Smooth muscle cell (in vitro differentiated cells): ENCODE data around the gene KCNIP1. TPM values are rescaled to one million over a fixed set of nuclear protein-coding genes. Genes with fewer than 3 reads are reported as not detected.

Source experiments
- DNase-seq: peaks from one replicate; lab custom pipeline; 2025; ENCODE audit not compliant: unreplicated experiment; lab: John Stamatoyannopoulos, UW
- H2AFZ ChIP-seq: fragments of 200-600 bp; sonication (generic); 2 replicates; pipeline ENCODE4 v1.6.0; 2016; ENCODE audit warnings: antibody characterized with exemption, low read depth, mild to moderate bottlenecking
- H3F3A ChIP-seq: fragments of 200-600 bp; sonication (generic); 2 replicates; pipeline ENCODE4 v1.6.0; 2017; ENCODE audit warnings: antibody characterized with exemption, low read depth
- H3K27ac ChIP-seq: fragments of 200-600 bp; sonication (generic); 2 replicates; pipeline ENCODE4 v1.5.1; 2016; ENCODE audit warnings: low read depth, mild to moderate bottlenecking
- H3K27me3 ChIP-seq: fragments of 200-600 bp; sonication (generic); 2 replicates; pipeline ENCODE4 v1.6.1; 2016; ENCODE audit warnings: low read depth, mild to moderate bottlenecking
- H3K36me3 ChIP-seq: fragments of 200-600 bp; sonication (generic); 2 replicates; pipeline ENCODE4 v1.5.1; 2016; ENCODE audit warnings: low read depth
- H3K4me1 ChIP-seq: fragments of 200-600 bp; sonication (generic); 2 replicates; pipeline ENCODE4 v1.5.1; 2016; ENCODE audit warnings: low read depth
- H3K4me2 ChIP-seq: fragments of 200-600 bp; sonication (generic); 2 replicates; pipeline ENCODE4 v1.6.0; 2016; ENCODE audit warnings: mild to moderate bottlenecking
- H3K4me3 ChIP-seq: fragments of 200-600 bp; sonication (generic); 2 replicates; pipeline ENCODE4 v1.5.1; 2016; ENCODE audit warnings: mild to moderate bottlenecking
- H3K79me2 ChIP-seq: fragments of 200-600 bp; sonication (generic); 2 replicates; pipeline ENCODE4 v1.6.0; 2016; ENCODE audit warnings: low read depth, mild to moderate bottlenecking
- H3K9ac ChIP-seq: fragments of 200-600 bp; sonication (generic); 2 replicates; pipeline ENCODE4 v1.6.0; 2016; ENCODE audit warnings: low read depth
- H3K9me3 ChIP-seq: fragments of 200-600 bp; sonication (generic); replicated peaks from 2 replicates; pipeline ENCODE4 v1.5.1; 2016; ENCODE audit warnings: low read depth
- H4K20me1 ChIP-seq: fragments of 200-600 bp; sonication (generic); 2 replicates; pipeline ENCODE4 v1.6.0; 2016; ENCODE audit warnings: low read depth
- CTCF ChIP-seq: fragments of 200-600 bp; sonication (generic); IDR thresholded peaks from 2 replicates; pipeline ENCODE4 v1.5.1; 2017; ENCODE audit warnings: borderline replicate concordance, mild to moderate bottlenecking, antibody characterized with exemption; ENCODE audit not compliant: insufficient read depth, poor library complexity, severe bottlenecking
- WGBS: methylation state at CpG from one replicate; pipeline ENCODE4 v1.1.7; 2016; ENCODE audit warnings: low lambda C conversion rate; 5-methylcytosine and 5-hydroxymethylcytosine counted together
- polyA plus RNA-seq: library from polyadenylated mRNA; unstranded; fragments of >200 nt; fragmentation: Nextera tagmentation; extraction: Ambion mirVana; gene quantifications from 2 replicates; pipeline ENCODE4 v1.2.1, GENCODE V29; 2016
- total RNA-seq: library from RNA; depleted of rRNA; stranded (reverse); fragments of >200 nt; gene quantifications from 2 replicates; pipeline ENCODE4 v1.2.3, GENCODE V29; 2014

KCNIP1 gene
- total and polyA plus RNA-seq, 2 experiments from 2014 or later = 0.50 TPM; not detected in 1

- WGBS = 76% methylated on average over 5 of the region's 5 CpGs
- H3F3A ChIP-seq = no peaks in the 10 kb centered on the region
- no peak for DNase-seq
Observed at GRCh38 chr5:170591054-170591453, 87.2 kb downstream of the KCNIP1 start.

GRCh38 chr5:170596482-170597044, 92.7 kb downstream of the KCNIP1 start:
- Histone ChIP-seq H3K27ac (peak overlapping the region; percentile 71), H3K4me2 (peak overlapping the region; percentile 30)

More at GRCh38 chr5:170591054-170591453, 87.2 kb downstream of the KCNIP1 start:
- TF ChIP-seq CTCF = no peak
- Histone ChIP-seq H3K4me2 (no peak overlapping the region), H3K36me3 (no peaks in the 10 kb centered on the region), H4K20me1 (no peaks in the 10 kb centered on the region), H3K79me2 (no peaks in the 10 kb centered on the region), H3K9me3 (no peaks in the 10 kb centered on the region), H3K4me3 (no peak overlapping the region), H3K9ac (no peak overlapping the region), H2AFZ (no peak overlapping the region), H3K27ac (no peak overlapping the region), H3K27me3 (peaks cover 26% of the 10 kb centered on the region), H3K4me1 (no peaks in the 10 kb centered on the region)

GRCh38 chr5:170597109-170597751, 93.4 kb downstream of the KCNIP1 start:
- peaks cover 21% of the 10 kb centered on the region for H3K27me3 ChIP-seq
- H3K36me3 ChIP-seq = no peaks in the 10 kb centered on the region
- H4K20me1 ChIP-seq = no peaks in the 10 kb centered on the region
- no peaks in the 10 kb centered on the region for H3K9me3 ChIP-seq
- H3K9ac ChIP-seq = no peak overlapping the region
- DNase-seq = peak; percentile 7
- H3K27ac ChIP-seq = peak overlapping the region; percentile 71
- H3K4me3 ChIP-seq = no peak overlapping the region
- 3% methylated on average over 9 of the region's 9 CpGs for WGBS
- TF ChIP-seq CTCF = no peak
- H2AFZ ChIP-seq = no peak overlapping the region
- no peaks in the 10 kb centered on the region for H3K79me2 ChIP-seq
- H3F3A ChIP-seq = peaks cover 12% of the 10 kb centered on the region
- H3K4me2 ChIP-seq = peak overlapping the region; percentile 75
- H3K4me1 ChIP-seq = peaks cover 8% of the 10 kb centered on the region

More at GRCh38 chr5:170596482-170597044, 92.7 kb downstream of the KCNIP1 start:
- no peak for TF ChIP-seq CTCF
- H3K9me3 ChIP-seq = no peaks in the 10 kb centered on the region
- H3F3A ChIP-seq = peaks cover 12% of the 10 kb centered on the region
- H3K4me3 ChIP-seq = no peak overlapping the region
- DNase-seq = no peak
- H2AFZ ChIP-seq = no peak overlapping the region
- peaks cover 28% of the 10 kb centered on the region for H3K27me3 ChIP-seq
- 69% methylated on average over 4 of the region's 4 CpGs for WGBS
- no peaks in the 10 kb centered on the region for H3K79me2 ChIP-seq
- peaks cover 8% of the 10 kb centered on the region for H3K4me1 ChIP-seq
- no peaks in the 10 kb centered on the region for H4K20me1 ChIP-seq
- H3K9ac ChIP-seq = peak overlapping the region; percentile 11
- no peaks in the 10 kb centered on the region for H3K36me3 ChIP-seq
